Peyer's patch (tissue), 4 donors: ENCODE results near the gene SLCO4A1. TPM values are rescaled to one million over a fixed set of nuclear protein-coding genes. Genes with fewer than 3 reads are reported as not detected.

ENCODE experiments used
- DNase-seq, 3 donors: peaks; one replicate each; pipeline ENCODE4 v3.0.0-alpha.2; 2017 to 2019
- H3K27ac ChIP-seq, 4 donors: fragments of 200-600 bp; sonication (generic); one replicate each; pipeline ENCODE4 v1.5.1; 2016 to 2019
- H3K27me3 ChIP-seq, 2 donors: fragments of 200-600 bp; sonication (generic); one replicate each; pipeline ENCODE4 v1.5.1; 2019
- H3K36me3 ChIP-seq, 3 donors: fragments of 200-600 bp; sonication (generic); one replicate each; pipeline ENCODE4 v1.5.1; 2016 to 2019
- H3K4me1 ChIP-seq, 4 donors: fragments of 200-600 bp; sonication (generic); one replicate each; pipeline ENCODE4 v1.5.1; 2016 to 2019
- H3K4me3 ChIP-seq, 4 donors: fragments of 200-600 bp; sonication (generic); 1 replicate in 3 of 4; 2 replicates in 1 of 4; pipeline ENCODE4 v1.5.1; 2016 to 2019; ENCODE audit warnings: mild to moderate bottlenecking in 1 of 4
- H3K9me3 ChIP-seq, 4 donors: fragments of 200-600 bp; sonication (generic); one replicate each; pipeline ENCODE4 v1.5.1; 2016 to 2019; ENCODE audit warnings: mild to moderate bottlenecking in 1 of 4
- CTCF ChIP-seq, 6 experiments: fragments of 450-650 bp in 4 of 6; fragments of 200-600 bp in 2 of 6; sonication (generic) in 1 of 6; IDR thresholded peaks; one replicate each; pipeline ENCODE4 v1.5.1; 2017 to 2019; ENCODE audit warnings: antibody characterized with exemption in 6 of 6, mild to moderate bottlenecking in 3 of 6, moderate library complexity in 1 of 6
- POLR2A ChIP-seq, 2 donors: fragments of 450-650 bp; IDR thresholded peaks; one replicate each; pipeline ENCODE4 v1.5.1; 2017; ENCODE audit warnings: antibody characterized with exemption in 2 of 2, mild to moderate bottlenecking in 2 of 2, moderate library complexity in 2 of 2
- total RNA-seq, 4 donors: library from RNA; depleted of rRNA; stranded (reverse); fragments of >200 nt; gene quantifications; one replicate each; pipeline ENCODE4 v1.1.0, GENCODE V29; 2016

SLCO4A1 gene
- total RNA-seq, 4 donors from 2014 or later, result 6.7 to 42.9 (median 28.5) TPM

GRCh38 chr20:62596486-62596885, 45.8 kb upstream of the SLCO4A1 start:
- Histone ChIP-seq H3K9me3 (peaks cover 0 to 5% (median 0%) of the 10 kb centered on the region in 4 donors), H3K4me1 (no peaks in the 10 kb centered on the region), H3K4me3 (no peak overlapping the region), H3K27me3 (peaks cover 0 to 4% of the 10 kb centered on the region in 2 donors), H3K36me3 (no peaks in the 10 kb centered on the region), H3K27ac (no peak overlapping the region)
- no peak for DNase-seq
- TF ChIP-seq CTCF (IDR thresholded peaks at IDR 0.05), result no peak
- no peak for TF ChIP-seq POLR2A (IDR thresholded peaks at IDR 0.05)

GRCh38 chr20:62596921-62597320, 45.4 kb upstream of the SLCO4A1 start:
- H3K9me3 ChIP-seq, result peaks cover 0 to 5% (median 0%) of the 10 kb centered on the region in 4 donors
- no peak for TF ChIP-seq CTCF (IDR thresholded peaks at IDR 0.05)
- no peak for TF ChIP-seq POLR2A (IDR thresholded peaks at IDR 0.05)
- DNase-seq, result no peak
- H3K4me3 ChIP-seq, result no peak overlapping the region
- H3K27me3 ChIP-seq, result peaks cover 0 to 4% of the 10 kb centered on the region in 2 donors
- H3K4me1 ChIP-seq, result no peaks in the 10 kb centered on the region
- no peaks in the 10 kb centered on the region for H3K36me3 ChIP-seq
- no peak overlapping the region for H3K27ac ChIP-seq

- H3K4me1 ChIP-seq, result peaks cover 0 to 4% (median 1%) of the 10 kb centered on the region in 4 donors
- no peak overlapping the region for H3K4me3 ChIP-seq
- no peak overlapping the region for H3K27ac ChIP-seq
- peaks cover 0 to 5% (median 0%) of the 10 kb centered on the region in 4 donors for H3K9me3 ChIP-seq
- TF ChIP-seq CTCF (IDR thresholded peaks at IDR 0.05) (no peak), POLR2A (IDR thresholded peaks at IDR 0.05) (no peak)
- H3K36me3 ChIP-seq, result no peaks in the 10 kb centered on the region
- no peak for DNase-seq
- H3K27me3 ChIP-seq, result peaks cover 0 to 4% of the 10 kb centered on the region in 2 donors
Observed at GRCh38 chr20:62597416-62598115, 44.7 kb upstream of the SLCO4A1 start.

- DNase-seq, result peak in 1 of 3 donors; percentile 62
- TF ChIP-seq POLR2A (IDR thresholded peaks at IDR 0.05), result no peak
- TF ChIP-seq CTCF (IDR thresholded peaks at IDR 0.05), result no peak
- Histone ChIP-seq H3K9me3 (peaks cover 0 to 5% (median 0%) of the 10 kb centered on the region in 4 donors), H3K27ac (no peak overlapping the region), H3K36me3 (no peaks in the 10 kb centered on the region), H3K27me3 (peaks cover 0 to 4% of the 10 kb centered on the region in 2 donors), H3K4me1 (peaks cover 0 to 15% (median 8%) of the 10 kb centered on the region in 4 donors), H3K4me3 (no peak overlapping the region)
Observed at GRCh38 chr20:62598761-62599194, 43.5 kb upstream of the SLCO4A1 start.

- peaks cover 0 to 22% (median 12%) of the 10 kb centered on the region in 4 donors for H3K4me1 ChIP-seq
- H3K4me3 ChIP-seq, result no peak overlapping the region
- H3K36me3 ChIP-seq, result no peaks in the 10 kb centered on the region
- no peak for TF ChIP-seq POLR2A (IDR thresholded peaks at IDR 0.05)
- no peak for TF ChIP-seq CTCF (IDR thresholded peaks at IDR 0.05)
- no peak overlapping the region for H3K27ac ChIP-seq
- no peak for DNase-seq
- peaks cover 0 to 5% (median 0%) of the 10 kb centered on the region in 4 donors for H3K9me3 ChIP-seq
- peaks cover 0 to 4% of the 10 kb centered on the region in 2 donors for H3K27me3 ChIP-seq
Observed at GRCh38 chr20:62599216-62600110, 42.8 kb upstream of the SLCO4A1 start.
